ENCODE measurements around the gene PPP2R5B.

The PPP2R5B gene

GRCh38 chr11:64906314-64906635, 18.2 kb upstream of the PPP2R5B start:
- no peaks in the 10 kb centered on the region for H3K27me3 ChIP-seq (ENCODE audit: insufficient read depth, low read depth, severe bottlenecking)
- no peak overlapping the region for H3K27ac ChIP-seq
- no peak for DNase-seq
- no peaks in the 10 kb centered on the region for H3K9me3 ChIP-seq (ENCODE audit: severe bottlenecking)
- no peak overlapping the region for H3K4me3 ChIP-seq (ENCODE audit: low read depth, low read length)
- no peak for TF ChIP-seq CTCF (IDR thresholded peaks at IDR 0.05; ENCODE audit: low read depth, low read length)
- peaks cover 46% of the 10 kb centered on the region for H3K36me3 ChIP-seq

- DNase-seq = no peak
- Histone ChIP-seq H3K27ac (no peak overlapping the region), H3K9me3 (ENCODE audit: severe bottlenecking) (no peaks in the 10 kb centered on the region), H3K36me3 (peaks cover 67% of the 10 kb centered on the region), H3K27me3 (ENCODE audit: insufficient read depth, low read depth, severe bottlenecking) (no peaks in the 10 kb centered on the region), H3K4me3 (ENCODE audit: low read depth, low read length) (no peak overlapping the region)
- TF ChIP-seq CTCF (IDR thresholded peaks at IDR 0.05; ENCODE audit: low read depth, low read length) = no peak
These were observed 15.7 kb upstream of the PPP2R5B start for GRCh38 chr11:64908766-64909165.

DNA sequence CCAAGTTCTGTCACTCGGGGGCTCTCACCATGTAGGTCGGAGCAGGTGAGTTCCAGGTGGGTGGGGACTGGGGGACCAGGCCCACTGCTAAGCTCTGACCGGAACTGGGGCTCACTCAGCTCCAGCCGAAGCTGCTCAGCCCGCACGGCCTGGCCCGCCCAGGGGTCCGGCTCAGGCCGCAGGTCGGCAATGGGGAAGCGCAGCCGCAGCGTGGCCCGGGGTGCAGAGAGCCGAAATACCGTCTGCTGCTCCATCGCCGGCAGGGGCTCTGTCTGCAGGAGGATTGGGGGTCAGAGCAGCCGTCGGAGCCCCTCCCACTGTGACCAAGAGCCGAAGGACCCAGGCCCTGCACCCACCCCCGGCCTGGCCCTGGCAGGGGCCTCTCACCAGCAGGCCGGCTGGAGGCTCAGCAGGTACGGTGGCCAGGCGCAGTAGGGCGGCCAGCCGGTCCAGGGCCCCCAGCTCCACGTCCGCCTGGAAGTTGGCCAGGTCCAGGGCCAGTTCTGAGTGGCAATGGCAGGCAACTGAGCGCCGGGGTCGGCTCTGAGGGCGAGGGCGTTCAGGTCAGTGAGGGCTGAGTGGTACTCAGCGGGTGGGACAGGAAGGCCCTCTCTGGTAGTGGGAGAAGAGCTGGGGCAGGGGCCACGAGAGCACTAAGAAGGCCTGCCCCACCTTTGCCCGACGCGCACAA, 14.7 kb upstream of the PPP2R5B start:
- DNase-seq = no peak
- Histone ChIP-seq H3K36me3 (peaks cover 66% of the 10 kb centered on the region), H3K27me3 (ENCODE audit: insufficient read depth, low read depth, severe bottlenecking) (no peaks in the 10 kb centered on the region), H3K4me3 (ENCODE audit: low read depth, low read length) (no peak overlapping the region), H3K27ac (no peak overlapping the region), H3K9me3 (ENCODE audit: severe bottlenecking) (no peaks in the 10 kb centered on the region)
- TF ChIP-seq CTCF (IDR thresholded peaks at IDR 0.05; ENCODE audit: low read depth, low read length) = no peak

GRCh38 chr11:64910451-64911093, 13.9 kb upstream of the PPP2R5B start:
- Histone ChIP-seq H3K27me3 (ENCODE audit: insufficient read depth, low read depth, severe bottlenecking) (no peaks in the 10 kb centered on the region), H3K27ac (no peak overlapping the region), H3K36me3 (peaks cover 59% of the 10 kb centered on the region), H3K4me3 (ENCODE audit: low read depth, low read length) (no peak overlapping the region), H3K9me3 (ENCODE audit: severe bottlenecking) (no peaks in the 10 kb centered on the region)
- no peak for DNase-seq
- TF ChIP-seq CTCF (IDR thresholded peaks at IDR 0.05; ENCODE audit: low read depth, low read length) = no peak

GRCh38 chr11:64911142-64911541, 13.3 kb upstream of the PPP2R5B start:
- H3K27ac ChIP-seq = no peak overlapping the region
- no peaks in the 10 kb centered on the region for H3K9me3 ChIP-seq (ENCODE audit: severe bottlenecking)
- peaks cover 54% of the 10 kb centered on the region for H3K36me3 ChIP-seq
- no peak for DNase-seq
- TF ChIP-seq CTCF (IDR thresholded peaks at IDR 0.05; ENCODE audit: low read depth, low read length) = no peak
- no peak overlapping the region for H3K4me3 ChIP-seq (ENCODE audit: low read depth, low read length)
- H3K27me3 ChIP-seq (ENCODE audit: insufficient read depth, low read depth, severe bottlenecking) = no peaks in the 10 kb centered on the region

- Histone ChIP-seq H3K27me3 (ENCODE audit: insufficient read depth, low read depth, severe bottlenecking) (no peaks in the 10 kb centered on the region), H3K27ac (no peak overlapping the region), H3K36me3 (peaks cover 53% of the 10 kb centered on the region), H3K4me3 (ENCODE audit: low read depth, low read length) (no peak overlapping the region), H3K9me3 (ENCODE audit: severe bottlenecking) (no peaks in the 10 kb centered on the region)
- no peak for TF ChIP-seq CTCF (IDR thresholded peaks at IDR 0.05; ENCODE audit: low read depth, low read length)
- no peak for DNase-seq
These were observed 12.8 kb upstream of the PPP2R5B start for GRCh38 chr11:64911689-64912088.

Measured in WERI-Rb-1 (cell line).